A673 (cell line): ENCODE results near the gene PLPP1. TPM values are rescaled to one million over a fixed set of nuclear protein-coding genes. Genes with fewer than 3 reads are reported as not detected.

Experiments
- BruUV-seq: library from RNA; stranded (reverse); fragments of 400-500 nt; replicated peaks from 2 replicates; lab custom pipeline; 2021; lab: Mats Ljungman, UMichigan
- CTCF ChIA-PET: fragments of 300-600 bp; sonication (Branson Sonifier 250); formaldehyde crosslinking; loops from one replicate; lab custom pipeline; 2022; ENCODE audit warnings: antibody characterized with exemption; lab: Charles Lee
- POLR2A ChIA-PET: fragments of 300-600 bp; sonication (Branson Sonifier 250); formaldehyde crosslinking; loops from one replicate; lab custom pipeline; 2022; ENCODE audit warnings: antibody characterized with exemption; ENCODE audit not compliant: low non-redundant PET; lab: Charles Lee
- DNase-seq: peaks from one replicate; pipeline ENCODE4 v3.0.0-alpha.2; 2015; ENCODE audit warnings: low spot score
- H3K27ac ChIP-seq: fragments of 200-600 bp; sonication (generic); 2 replicates; pipeline ENCODE4 v1.5.1; 2016; ENCODE audit warnings: mixed run types, low read depth, mild to moderate bottlenecking, mixed read lengths, antibody characterized with exemption, low read length; ENCODE audit not compliant: poor library complexity, severe bottlenecking
- H3K27me3 ChIP-seq: fragments of 200-600 bp; sonication (generic); replicated peaks from 2 replicates; pipeline ENCODE4 v1.6.1; 2017; ENCODE audit warnings: mixed run types, low read depth, mild to moderate bottlenecking, mixed read lengths, antibody characterized with exemption, low read length; ENCODE audit not compliant: insufficient read depth, poor library complexity
- H3K36me3 ChIP-seq: fragments of 200-600 bp; sonication (generic); 2 replicates; pipeline ENCODE4 v1.6.1; 2016; ENCODE audit warnings: mixed run types, mild to moderate bottlenecking, mixed read lengths, antibody characterized with exemption, low read length; ENCODE audit not compliant: insufficient read depth, poor library complexity, severe bottlenecking
- H3K4me1 ChIP-seq: fragments of 200-600 bp; sonication (generic); 2 replicates; pipeline ENCODE4 v1.6.1; 2017; ENCODE audit warnings: mixed run types, mild to moderate bottlenecking, mixed read lengths, antibody characterized with exemption, low read length; ENCODE audit not compliant: insufficient read depth, poor library complexity, severe bottlenecking
- H3K4me3 ChIP-seq: fragments of 200-600 bp; sonication (generic); 2 replicates; pipeline ENCODE4 v1.5.1; 2016; ENCODE audit warnings: low read depth, mixed run types, mild to moderate bottlenecking, mixed read lengths, low read length; ENCODE audit not compliant: poor library complexity, severe bottlenecking
- H3K9me3 ChIP-seq: fragments of 200-600 bp; sonication (generic); 2 replicates; pipeline ENCODE4 v1.6.1; 2016; ENCODE audit warnings: mixed run types, low read depth, mild to moderate bottlenecking, mixed read lengths, antibody characterized with exemption, low read length; ENCODE audit not compliant: poor library complexity, severe bottlenecking
- EZH2 ChIP-seq: fragments of 200-600 bp; sonication (generic); IDR thresholded peaks from 2 replicates; pipeline ENCODE4 v1.6.1; 2017; ENCODE audit warnings: borderline replicate concordance, low read depth, mild to moderate bottlenecking, mixed read lengths, antibody characterized with exemption, low read length; ENCODE audit not compliant: poor library complexity, severe bottlenecking
- intact Hi-C: fragments of 100-400 bp; cut with micrococcal nuclease; formaldehyde crosslinking; loops from one replicate; pipeline ENCODE4 v1.10.0; 2022; ENCODE audit not compliant: unreplicated experiment
- total RNA-seq: library from RNA; stranded (reverse); gene quantifications from 2 replicates; pipeline ENCODE4 v1.2.3, GENCODE V29; 2021
- TF ChIP-seq, protein P1 (sequence below): fragments of 300-800, 200-600 bp; sonication (generic); conservative IDR thresholded peaks from 2 replicates; pipeline ENCODE4 v1.5.1; 2017; ENCODE audit warnings: low read depth, mild to moderate bottlenecking, antibody characterized with exemption, low read length, moderate library complexity, mixed read lengths

The PLPP1 gene
- total RNA-seq, 1 experiment from 2014 or later = 6.7 TPM

DNA sequence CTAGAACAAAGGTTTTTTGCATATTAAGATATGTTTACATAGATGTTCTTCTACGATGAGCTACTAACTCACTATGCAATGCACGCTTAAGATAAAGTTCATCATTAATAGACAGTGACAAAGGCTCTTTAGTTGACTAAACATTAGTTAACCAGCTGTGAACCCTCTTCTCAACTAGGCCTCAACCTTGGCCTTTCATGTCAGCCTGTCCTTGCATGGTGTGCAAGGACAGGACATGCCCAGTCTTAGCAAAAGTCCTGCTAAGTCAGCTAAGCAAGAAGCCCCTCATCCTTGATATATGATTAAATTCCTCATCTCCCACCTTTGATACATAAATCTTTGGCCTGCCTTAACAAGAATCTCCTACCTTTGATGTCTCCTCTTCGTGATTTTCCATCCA is 50.9 kb downstream of the PLPP1 start:
- POLR2A ChIA-PET = interaction anchor here (0.5 kb wide), 1 partner anchor 428 kb away, joined by 3 read pairs; no protein-coding TSS in a partner anchor
- Histone ChIP-seq H3K4me1 (no peaks in the 10 kb centered on the region), H3K27me3 (no peaks in the 10 kb centered on the region), H3K27ac (no peak overlapping the region), H3K36me3 (no peaks in the 10 kb centered on the region), H3K9me3 (no peaks in the 10 kb centered on the region), H3K4me3 (no peak overlapping the region)
- intact Hi-C loops = no loop called here
- CTCF ChIA-PET = no interaction called here
- TF ChIP-seq, protein P1, sequence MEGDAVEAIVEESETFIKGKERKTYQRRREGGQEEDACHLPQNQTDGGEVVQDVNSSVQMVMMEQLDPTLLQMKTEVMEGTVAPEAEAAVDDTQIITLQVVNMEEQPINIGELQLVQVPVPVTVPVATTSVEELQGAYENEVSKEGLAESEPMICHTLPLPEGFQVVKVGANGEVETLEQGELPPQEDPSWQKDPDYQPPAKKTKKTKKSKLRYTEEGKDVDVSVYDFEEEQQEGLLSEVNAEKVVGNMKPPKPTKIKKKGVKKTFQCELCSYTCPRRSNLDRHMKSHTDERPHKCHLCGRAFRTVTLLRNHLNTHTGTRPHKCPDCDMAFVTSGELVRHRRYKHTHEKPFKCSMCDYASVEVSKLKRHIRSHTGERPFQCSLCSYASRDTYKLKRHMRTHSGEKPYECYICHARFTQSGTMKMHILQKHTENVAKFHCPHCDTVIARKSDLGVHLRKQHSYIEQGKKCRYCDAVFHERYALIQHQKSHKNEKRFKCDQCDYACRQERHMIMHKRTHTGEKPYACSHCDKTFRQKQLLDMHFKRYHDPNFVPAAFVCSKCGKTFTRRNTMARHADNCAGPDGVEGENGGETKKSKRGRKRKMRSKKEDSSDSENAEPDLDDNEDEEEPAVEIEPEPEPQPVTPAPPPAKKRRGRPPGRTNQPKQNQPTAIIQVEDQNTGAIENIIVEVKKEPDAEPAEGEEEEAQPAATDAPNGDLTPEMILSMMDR = no peak
- no peak for TF ChIP-seq EZH2
- no TSS peak for BruUV-seq
- no peak for DNase-seq

DNA sequence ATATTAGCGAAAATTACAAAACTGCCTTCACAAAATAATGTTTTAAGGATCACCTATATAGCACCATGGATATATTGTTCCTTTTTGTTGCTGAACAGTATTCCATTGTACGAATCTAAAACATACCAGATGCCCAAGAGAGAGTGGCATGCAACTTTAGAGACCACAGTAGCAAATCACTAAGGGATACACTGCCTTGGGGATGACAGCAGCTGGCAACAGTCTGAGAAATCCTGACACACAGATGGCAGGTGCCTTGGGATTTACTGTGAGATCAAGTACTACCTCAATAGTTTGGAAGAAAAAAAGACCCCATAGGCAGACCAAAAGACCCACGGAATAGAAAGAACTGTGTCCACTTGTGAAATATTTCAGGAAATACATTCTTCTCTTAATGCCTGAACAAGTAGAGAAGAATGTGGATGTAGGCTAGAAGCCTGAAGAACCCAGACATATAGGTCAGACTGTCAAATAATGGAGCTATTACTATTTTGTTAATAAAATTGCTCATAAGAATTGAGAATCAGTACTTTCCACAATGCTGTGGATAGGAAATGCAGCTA is 53.4 kb downstream of the PLPP1 start:
- Histone ChIP-seq H3K9me3 (no peaks in the 10 kb centered on the region), H3K36me3 (no peaks in the 10 kb centered on the region), H3K27me3 (no peaks in the 10 kb centered on the region), H3K27ac (no peak overlapping the region), H3K4me1 (no peaks in the 10 kb centered on the region), H3K4me3 (no peak overlapping the region)
- CTCF ChIA-PET = no interaction called here
- no TSS peak for BruUV-seq
- POLR2A ChIA-PET = no interaction called here
- no peak for TF ChIP-seq EZH2
- intact Hi-C loops = no loop called here
- DNase-seq = no peak

DNA sequence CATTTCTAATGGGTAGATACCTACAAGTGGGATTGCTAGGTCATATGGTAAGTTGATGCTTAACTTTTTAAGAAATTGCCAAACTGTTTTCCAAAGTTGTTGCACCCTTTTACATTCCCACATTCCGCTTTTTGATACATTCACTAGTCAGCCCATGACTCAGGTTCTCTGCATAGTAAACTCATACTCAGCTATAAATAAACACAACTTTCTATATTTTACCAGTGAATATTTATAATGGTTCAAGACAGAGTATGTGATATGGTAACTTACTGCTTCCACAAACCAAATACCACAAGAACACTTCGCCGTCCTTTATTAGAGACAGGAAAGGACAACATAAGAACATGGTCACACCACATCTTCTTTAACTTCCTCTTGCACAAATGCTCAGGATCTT is 54.0 kb downstream of the PLPP1 start:
- CTCF ChIA-PET = no interaction called here
- POLR2A ChIA-PET = no interaction called here
- no peaks in the 10 kb centered on the region for H3K4me1 ChIP-seq
- no TSS peak for BruUV-seq
- no peak overlapping the region for H3K4me3 ChIP-seq
- H3K27ac ChIP-seq = no peak overlapping the region
- no peaks in the 10 kb centered on the region for H3K27me3 ChIP-seq
- intact Hi-C loops = no loop called here
- H3K36me3 ChIP-seq = no peaks in the 10 kb centered on the region
- DNase-seq = no peak
- TF ChIP-seq, protein P1 = no peak
- no peak for TF ChIP-seq EZH2
- H3K9me3 ChIP-seq = no peaks in the 10 kb centered on the region

DNA sequence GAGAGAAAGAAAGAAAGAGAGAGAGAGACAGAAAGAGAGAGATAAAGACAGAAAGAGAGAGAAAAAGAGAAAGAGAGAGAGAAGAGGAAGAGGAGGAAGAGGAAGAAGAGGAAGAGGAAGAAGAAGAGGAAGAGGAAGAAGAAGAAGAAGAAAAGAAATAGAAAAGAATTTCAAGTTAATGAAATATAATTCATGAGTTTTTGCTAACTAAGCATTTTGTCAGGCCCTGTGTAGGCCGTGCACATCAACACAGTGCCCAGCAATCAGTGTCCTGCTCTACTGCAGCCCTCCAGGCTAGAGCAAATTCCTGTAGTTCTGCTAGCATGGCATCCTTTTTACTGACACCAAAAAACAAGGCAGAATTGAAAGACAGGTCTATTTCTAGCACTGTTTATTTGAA is 62.1 kb downstream of the PLPP1 start:
- H3K9me3 ChIP-seq = no peaks in the 10 kb centered on the region
- DNase-seq = no peak
- no peaks in the 10 kb centered on the region for H3K27me3 ChIP-seq
- no TSS peak for BruUV-seq
- POLR2A ChIA-PET = no interaction called here
- intact Hi-C loops = no loop called here
- H3K4me3 ChIP-seq = no peak overlapping the region
- TF ChIP-seq, protein P1 = no peak
- no peak for TF ChIP-seq EZH2
- no peak overlapping the region for H3K27ac ChIP-seq
- no peaks in the 10 kb centered on the region for H3K36me3 ChIP-seq
- H3K4me1 ChIP-seq = no peaks in the 10 kb centered on the region
- CTCF ChIA-PET = no interaction called here
